OCI-LY3 (cell line): ENCODE data around the gene ABI3BP.

Source experiments
- H2AFZ ChIP-seq: fragments of 200-600, 300-600 bp; shearing (Covaris generic); 2 replicates; pipeline ENCODE4 v1.6.0; 2014; ENCODE audit warnings: antibody characterized with exemption, low read depth, low read length
- H3K27ac ChIP-seq: fragments of 200-600, 300-600 bp; sonication (generic); 2 replicates; pipeline ENCODE4 v1.5.1; 2014; ENCODE audit warnings: mild to moderate bottlenecking, low read length, moderate library complexity, mixed read lengths
- H3K27me3 ChIP-seq: fragments of 200-600, 300-600 bp; sonication (generic); 2 replicates; pipeline ENCODE4 v1.6.1; 2014; ENCODE audit warnings: low read depth, low read length, mixed read lengths
- H3K36me3 ChIP-seq: fragments of 200-600, 300-600 bp; sonication (generic); replicated peaks from 2 replicates; pipeline ENCODE3; 2014; ENCODE audit warnings: low read depth, low read length, mixed read lengths
- H3K4me1 ChIP-seq: fragments of 300-600, 200-600 bp; sonication (generic); 2 replicates; pipeline ENCODE4 v1.6.1; 2014; ENCODE audit warnings: low read length, mixed read lengths
- H3K4me2 ChIP-seq: fragments of 200-600, 300-600 bp; sonication (generic); 2 replicates; pipeline ENCODE4 v1.6.1; 2014; ENCODE audit warnings: low read length, mixed read lengths
- H3K4me3 ChIP-seq: fragments of 300-600, 200-600 bp; sonication (generic); 2 replicates; pipeline ENCODE4 v1.5.1; 2014; ENCODE audit warnings: antibody characterized with exemption, mild to moderate bottlenecking, low read length, moderate library complexity
- H3K79me2 ChIP-seq: fragments of 300-600, 200-600 bp; shearing (Covaris generic); 2 replicates; pipeline ENCODE4 v1.6.1; 2014; ENCODE audit warnings: mild to moderate bottlenecking, low read length, mixed read lengths
- H3K9ac ChIP-seq: fragments of 300-600, 200-600 bp; shearing (Covaris generic); 2 replicates; pipeline ENCODE4 v1.6.0; 2014; ENCODE audit warnings: mild to moderate bottlenecking, low read length, moderate library complexity
- H3K9me3 ChIP-seq: fragments of 200-600, 300-600 bp; shearing (Covaris generic); 2 replicates; pipeline ENCODE4 v1.6.1; 2014; ENCODE audit warnings: low read length, mixed read lengths; ENCODE audit not compliant: insufficient read depth
- H4K20me1 ChIP-seq: fragments of 200-600, 300-600 bp; sonication (generic); 2 replicates; pipeline ENCODE4 v1.6.1; 2016; ENCODE audit warnings: low read length, mixed read lengths; ENCODE audit not compliant: insufficient read depth
- CTCF ChIP-seq: fragments of 200-600, 300-600 bp; sonication (generic); IDR thresholded peaks from 2 replicates; pipeline ENCODE4 v1.5.1; 2014; ENCODE audit warnings: antibody characterized with exemption, low read length, low read depth
- EZH2phosphoT487 ChIP-seq: fragments of 200-600 bp; shearing (Covaris generic); IDR thresholded peaks from 2 replicates; pipeline ENCODE4 v1.6.1; 2018; ENCODE audit warnings: antibody characterized with exemption, mixed run types, low read depth

The ABI3BP gene

GRCh38 chr3:100880845-100881244, 112.4 kb downstream of the ABI3BP start:
- no peak overlapping the region for H3K9ac ChIP-seq
- 0 out of 2 replicates have a peak, but pooled peaks cover 3% of the 10 kb centered on the region for H3K27me3 ChIP-seq
- no peaks in the 10 kb centered on the region for H3K79me2 ChIP-seq
- H4K20me1 ChIP-seq: no peaks in the 10 kb centered on the region
- H3K4me3 ChIP-seq: no peak overlapping the region
- peaks cover 6% of the 10 kb centered on the region for H3K4me1 ChIP-seq
- no peak overlapping the region for H3K4me2 ChIP-seq
- no peak overlapping the region for H2AFZ ChIP-seq
- H3K36me3 ChIP-seq: no peaks in the 10 kb centered on the region
- TF ChIP-seq EZH2phosphoT487 (no peak), CTCF (no peak)
- no peak overlapping the region for H3K27ac ChIP-seq
- H3K9me3 ChIP-seq: no peaks in the 10 kb centered on the region

- TF ChIP-seq CTCF: no peak
- TF ChIP-seq EZH2phosphoT487: no peak
- no peaks in the 10 kb centered on the region for H4K20me1 ChIP-seq
- 0 out of 2 replicates have a peak, but pooled peaks cover 3% of the 10 kb centered on the region for H3K27me3 ChIP-seq
- H3K9me3 ChIP-seq: no peaks in the 10 kb centered on the region
- H2AFZ ChIP-seq: no peak overlapping the region
- no peak overlapping the region for H3K27ac ChIP-seq
- H3K4me1 ChIP-seq: peaks cover 6% of the 10 kb centered on the region
- no peaks in the 10 kb centered on the region for H3K79me2 ChIP-seq
- H3K4me2 ChIP-seq: no peak overlapping the region
- H3K9ac ChIP-seq: no peak overlapping the region
- H3K36me3 ChIP-seq: no peaks in the 10 kb centered on the region
- H3K4me3 ChIP-seq: no peak overlapping the region
These were observed 113.1 kb downstream of the ABI3BP start for GRCh38 chr3:100880072-100880471.

- Histone ChIP-seq H3K36me3 (no peaks in the 10 kb centered on the region), H3K4me3 (no peak overlapping the region), H4K20me1 (no peaks in the 10 kb centered on the region), H3K4me1 (peaks cover 6% of the 10 kb centered on the region), H3K9me3 (no peaks in the 10 kb centered on the region), H2AFZ (no peak overlapping the region), H3K9ac (no peak overlapping the region), H3K79me2 (no peaks in the 10 kb centered on the region), H3K27ac (no peak overlapping the region), H3K4me2 (no peak overlapping the region), H3K27me3 (0 out of 2 replicates have a peak, but pooled peaks cover 3% of the 10 kb centered on the region)
- no peak for TF ChIP-seq CTCF
- no peak for TF ChIP-seq EZH2phosphoT487
These were observed 113.9 kb downstream of the ABI3BP start for GRCh38 chr3:100879195-100879810.

- Histone ChIP-seq H3K27me3 (no peaks in the 10 kb centered on the region), H4K20me1 (no peaks in the 10 kb centered on the region), H3K4me1 (peaks cover 20% of the 10 kb centered on the region), H3K4me2 (no peak overlapping the region), H3K79me2 (no peaks in the 10 kb centered on the region), H3K4me3 (no peak overlapping the region), H3K9me3 (no peaks in the 10 kb centered on the region), H3K9ac (no peak overlapping the region), H3K36me3 (no peaks in the 10 kb centered on the region), H2AFZ (no peak overlapping the region), H3K27ac (no peak overlapping the region)
- TF ChIP-seq EZH2phosphoT487 (no peak), CTCF (no peak)
These were observed 115.9 kb downstream of the ABI3BP start for GRCh38 chr3:100877286-100877685.
